Ovary (tissue), 9 donors: ENCODE data around the gene LPIN1. TPM values are rescaled to one million over a fixed set of nuclear protein-coding genes. Genes with fewer than 3 reads are reported as not detected.
"Not testable (repeated sequence)": the region's sequence is repeated elsewhere in the genome, so short reads cannot be mapped to it uniquely, and the experiment has no call there.

ENCODE experiments used
- DNase-seq, 5 donors: peaks; one replicate each; pipeline ENCODE4 v3.0.0-alpha.2; 2019 to 2020
- H3K27ac ChIP-seq, 2 donors: fragments of 200-600 bp; one replicate each; pipeline versions ENCODE4 v1.5.1 to v1.8.0; 2019 to 2022
- H3K27me3 ChIP-seq: fragments of 200-600 bp; one replicate; pipeline ENCODE4 v1.8.0; 2022
- H3K36me3 ChIP-seq: fragments of 200-600 bp; sonication (generic); one replicate; pipeline ENCODE4 v1.5.1; 2019
- H3K4me1 ChIP-seq: one replicate; pipeline ENCODE4 v1.8.1; 2013; ENCODE audit warnings: mild to moderate bottlenecking, moderate library complexity; ENCODE audit not compliant: insufficient read depth
- H3K4me3 ChIP-seq: fragments of 200-600 bp; sonication (generic); one replicate; pipeline ENCODE4 v1.5.1; 2017
- H3K9me3 ChIP-seq, 2 donors: fragments of 200-600 bp in 1 of 2; sonication (generic) in 1 of 2; one replicate each; pipeline versions ENCODE4 v1.5.1 to v1.8.1; 2013 to 2019; ENCODE audit warnings: mild to moderate bottlenecking in 1 of 2, moderate library complexity in 1 of 2
- EP300 ChIP-seq: sonication (generic); formaldehyde crosslinking; IDR thresholded peaks from one replicate; pipeline ENCODE4 v1.6.1; 2017; ENCODE audit warnings: antibody characterized with exemption
- POLR2A ChIP-seq: fragments of 450-650 bp; IDR thresholded peaks from one replicate; pipeline ENCODE4 v1.6.1; 2017; ENCODE audit warnings: antibody characterized with exemption, mild to moderate bottlenecking, moderate library complexity
- WGBS, 3 donors: extraction: QIAGEN DNeasy Blood & Tissue Kit in 1 of 3; methylation state at CpG; one replicate each; pipeline versions ENCODE4 v1.1.5 to v1.1.7; 2013 to 2017; 5-methylcytosine and 5-hydroxymethylcytosine counted together
- intact Hi-C, 4 donors: fragments of 100-400 bp; cut with DNase I; formaldehyde crosslinking; loops; one replicate each; pipeline versions ENCODE4 v1.11.0 to v1.15.1; 2022 to 2023
- polyA plus RNA-seq, 2 donors: library from polyadenylated mRNA; stranded (reverse); fragments of 200-250 nt in 1 of 2; fragments of 350-450 nt in 1 of 2; fragmentation: Illumina TruSeq in 1 of 2; extraction: RNeasy Lipid Tissue Mini Kit (QIAGEN cat#74804) in 1 of 2; gene quantifications; one replicate each; pipeline ENCODE4 v1.2.3, GENCODE V29; 2013 to 2014
- total RNA-seq, 7 donors: library from RNA; depleted of rRNA in 2 of 7; stranded (reverse); fragments of >200 nt in 2 of 7; fragmentation: NEBNext Ultra II Directional in 3 of 7; extraction: Animal tissue kit (Norgen Biotek cat#: 25700) in 3 of 7; gene quantifications; one replicate each; pipeline versions ENCODE4 v1.1.0 to v1.2.4, GENCODE V29; 2016 to 2023
- TF ChIP-seq, protein P1 (sequence below), 3 donors: fragments of 450-650 bp in 2 of 3; fragments of 200-600 bp in 1 of 3; IDR thresholded peaks; one replicate each; pipeline versions ENCODE4 v1.5.1 to v1.8.0; 2016 to 2022; ENCODE audit warnings: antibody characterized with exemption in 3 of 3, mild to moderate bottlenecking in 1 of 3
- donor health status: DM: no; HTN: no; CAD: no; lungs with moderate emphysema.
- donor health status: DM: no; HTN: no; CAD: no.
- donor health status: Bipolar disorder and iron deficiency.
- donor health status: DM: yes; HTN: yes; CAD: no.
- donor health status: DM: no; HTN: no; CAD: no.
- donor health status: DM: yes; HTN: yes; CAD: no.

Gene LPIN1
- total and polyA plus RNA-seq, 9 donors, result 19.9 to 144 (median 50.8) TPM

DNA sequence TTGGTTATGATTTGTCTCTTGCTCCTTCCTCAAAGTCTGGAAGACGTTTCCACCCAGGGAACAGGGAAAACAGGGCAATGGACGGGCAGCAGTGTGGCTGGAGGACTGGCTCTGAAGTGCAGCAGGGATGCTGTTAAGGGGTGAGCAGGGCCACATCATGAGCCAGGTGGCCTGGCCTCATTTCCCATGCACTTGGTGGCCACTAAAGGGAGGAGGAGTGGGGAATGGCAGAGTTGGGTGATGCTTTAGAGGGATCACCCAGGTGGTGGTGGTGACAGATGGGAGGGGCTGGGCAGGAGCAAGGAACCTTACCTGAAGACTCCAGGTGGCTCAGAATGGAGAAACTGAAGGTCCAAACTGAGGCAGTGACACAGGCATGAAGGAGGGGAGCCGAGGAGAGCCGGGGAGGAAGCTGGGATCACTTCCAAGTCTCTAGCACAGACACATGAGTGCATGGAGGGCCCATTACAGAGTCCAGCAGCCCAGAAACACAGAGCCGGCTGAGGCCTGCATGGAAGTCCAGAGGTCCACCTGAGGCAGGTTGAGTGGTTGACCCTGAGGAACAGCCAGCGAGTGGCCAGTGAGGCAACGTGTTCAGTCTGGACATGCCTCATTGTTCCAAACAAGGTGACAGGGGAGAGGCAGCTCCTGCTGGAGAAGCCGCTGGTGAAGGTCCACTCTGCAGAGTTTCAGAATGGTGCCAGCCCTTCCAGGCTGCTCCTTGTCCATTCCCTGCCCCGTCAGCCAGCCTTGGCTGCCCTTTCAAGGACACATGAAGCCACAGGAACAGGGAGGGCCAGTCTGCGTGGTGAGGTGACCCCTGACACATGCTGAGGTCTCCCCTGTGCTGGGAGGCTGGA, 91.7 kb downstream of the LPIN1 start:
- no peaks in the 10 kb centered on the region for H3K9me3 ChIP-seq
- no peaks in the 10 kb centered on the region for H3K36me3 ChIP-seq
- no peak overlapping the region for H3K27ac ChIP-seq
- H3K4me3 ChIP-seq, result no peak overlapping the region
- intact Hi-C loops, result no loop called here
- no peaks in the 10 kb centered on the region for H3K4me1 ChIP-seq
- no peaks in the 10 kb centered on the region for H3K27me3 ChIP-seq
- TF ChIP-seq EP300, result no peak
- TF ChIP-seq, protein P1, sequence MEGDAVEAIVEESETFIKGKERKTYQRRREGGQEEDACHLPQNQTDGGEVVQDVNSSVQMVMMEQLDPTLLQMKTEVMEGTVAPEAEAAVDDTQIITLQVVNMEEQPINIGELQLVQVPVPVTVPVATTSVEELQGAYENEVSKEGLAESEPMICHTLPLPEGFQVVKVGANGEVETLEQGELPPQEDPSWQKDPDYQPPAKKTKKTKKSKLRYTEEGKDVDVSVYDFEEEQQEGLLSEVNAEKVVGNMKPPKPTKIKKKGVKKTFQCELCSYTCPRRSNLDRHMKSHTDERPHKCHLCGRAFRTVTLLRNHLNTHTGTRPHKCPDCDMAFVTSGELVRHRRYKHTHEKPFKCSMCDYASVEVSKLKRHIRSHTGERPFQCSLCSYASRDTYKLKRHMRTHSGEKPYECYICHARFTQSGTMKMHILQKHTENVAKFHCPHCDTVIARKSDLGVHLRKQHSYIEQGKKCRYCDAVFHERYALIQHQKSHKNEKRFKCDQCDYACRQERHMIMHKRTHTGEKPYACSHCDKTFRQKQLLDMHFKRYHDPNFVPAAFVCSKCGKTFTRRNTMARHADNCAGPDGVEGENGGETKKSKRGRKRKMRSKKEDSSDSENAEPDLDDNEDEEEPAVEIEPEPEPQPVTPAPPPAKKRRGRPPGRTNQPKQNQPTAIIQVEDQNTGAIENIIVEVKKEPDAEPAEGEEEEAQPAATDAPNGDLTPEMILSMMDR (IDR thresholded peaks at IDR 0.05), result no peak
- TF ChIP-seq POLR2A, result no peak
- WGBS, 3 donors, result 73 to 80% (median 77%) methylated on average over 10 of the region's 10 CpGs
- no peak for DNase-seq

DNA sequence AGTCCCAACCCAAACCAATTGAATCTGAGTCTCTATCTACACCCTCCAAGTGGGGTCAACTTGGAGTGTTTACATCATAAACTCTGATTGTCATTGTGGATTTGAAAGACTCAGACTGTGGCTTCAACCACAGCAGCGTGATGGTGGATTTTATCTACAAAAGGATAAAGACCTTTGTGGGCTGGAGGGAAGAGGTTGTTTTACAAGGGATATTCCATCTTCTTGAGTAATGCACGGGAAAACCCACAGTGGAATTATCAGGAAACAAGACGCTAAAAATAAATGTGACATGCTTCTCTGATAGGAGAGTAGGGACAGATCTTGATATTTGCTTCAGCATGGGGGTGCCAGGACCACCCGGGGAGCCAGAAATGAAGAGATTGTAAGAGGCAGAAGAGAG, 93.5 kb downstream of the LPIN1 start:
- 60 to 73% (median 72%) methylated on average over 4 of the region's 4 CpGs for WGBS, 3 donors
- no peak overlapping the region for H3K27ac ChIP-seq
- DNase-seq, result no peak

DNA sequence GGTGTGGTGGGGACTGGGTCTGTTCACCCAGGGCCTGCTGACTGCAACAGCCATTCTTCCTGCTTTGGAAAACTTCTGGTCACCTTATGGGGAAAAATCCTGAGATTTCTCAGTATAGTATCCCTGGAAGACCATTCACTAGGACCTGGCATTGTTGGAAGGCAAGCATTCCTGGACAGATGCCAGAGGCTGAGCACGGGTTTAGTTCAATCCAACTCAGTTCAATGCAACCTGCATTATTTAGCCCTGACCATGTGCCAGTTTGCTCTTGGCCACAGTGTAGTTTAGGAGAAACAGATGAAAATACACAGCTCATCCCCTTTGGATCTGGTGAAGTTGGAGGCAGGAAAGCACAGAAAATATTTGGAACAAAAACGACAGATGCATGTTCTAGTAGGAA, 95.9 kb downstream of the LPIN1 start:
- TF ChIP-seq POLR2A, result no peak
- TF ChIP-seq EP300, result no peak
- TF ChIP-seq, protein P1 (IDR thresholded peaks at IDR 0.05), result no peak
- H3K36me3 ChIP-seq, result no peaks in the 10 kb centered on the region
- no peaks in the 10 kb centered on the region for H3K9me3 ChIP-seq
- intact Hi-C loops, result no loop called here
- H3K4me1 ChIP-seq, result no peaks in the 10 kb centered on the region
- WGBS, 3 donors, result 11 to 18% (median 13%) methylated on average over 2 of the region's 2 CpGs
- DNase-seq, result no peak
- H3K27me3 ChIP-seq, result no peaks in the 10 kb centered on the region
- no peak overlapping the region for H3K27ac ChIP-seq
- H3K4me3 ChIP-seq, result no peak overlapping the region

More for the DNA sequence above, 93.5 kb downstream of the LPIN1 start:
- Histone ChIP-seq H3K27me3 (no peaks in the 10 kb centered on the region), H3K4me3 (no peak overlapping the region), H3K9me3 (no peaks in the 10 kb centered on the region), H3K36me3 (no peaks in the 10 kb centered on the region), H3K4me1 (no peaks in the 10 kb centered on the region)
- intact Hi-C loops, result no loop called here
- TF ChIP-seq EP300, result no peak
- TF ChIP-seq, protein P1 (IDR thresholded peaks at IDR 0.05), result no peak
- TF ChIP-seq POLR2A, result no peak

DNA sequence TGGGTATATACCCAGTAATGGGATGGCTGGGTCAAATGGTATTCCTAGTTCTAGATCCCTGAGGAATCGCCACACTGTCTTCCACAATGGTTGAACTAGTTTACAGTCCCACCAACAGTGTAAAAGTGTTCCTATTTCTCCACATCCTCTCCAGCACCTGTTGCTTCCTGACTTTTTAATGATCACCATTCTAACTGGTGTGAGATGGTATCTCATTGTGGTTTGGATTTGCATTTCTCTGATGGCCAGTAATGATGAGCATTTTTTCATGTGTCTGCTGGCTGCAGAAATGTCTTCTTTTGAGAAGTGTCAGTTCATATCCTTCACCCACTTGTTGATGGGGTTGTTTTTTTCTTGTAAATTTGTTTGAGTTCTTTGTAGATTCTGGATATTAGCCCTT, 98.4 kb downstream of the LPIN1 start:
- H3K36me3 ChIP-seq, H3K9me3 ChIP-seq, H3K27ac ChIP-seq, H3K4me1 ChIP-seq, H3K27me3 ChIP-seq, DNase-seq, H3K4me3 ChIP-seq, intact Hi-C loops: not testable (repeated sequence)
- 20 to 100% (median 90%) methylated on average over 1 of the region's 1 CpG for WGBS, 3 donors

DNA sequence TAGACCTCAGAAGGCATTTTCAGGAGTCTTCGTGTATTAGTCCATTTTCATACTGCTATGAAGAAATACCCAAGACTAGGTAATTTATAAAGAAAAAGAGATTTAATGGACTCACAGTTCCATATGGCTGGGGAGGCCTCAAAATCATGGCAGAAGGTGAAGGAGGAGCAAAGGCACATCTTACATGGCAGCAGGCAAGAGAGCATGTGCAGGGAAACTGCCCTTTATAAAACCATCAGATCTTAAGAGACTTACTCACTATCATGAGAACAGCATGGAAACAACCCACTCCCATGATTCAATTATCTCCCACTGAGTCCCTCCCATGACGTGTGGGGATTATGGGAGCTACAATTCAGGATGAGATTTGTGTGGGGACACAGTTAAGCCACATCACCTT, 101.5 kb downstream of the LPIN1 start:
- H3K27ac ChIP-seq, H3K9me3 ChIP-seq, intact Hi-C loops, H3K4me1 ChIP-seq, DNase-seq, H3K36me3 ChIP-seq, H3K27me3 ChIP-seq, H3K4me3 ChIP-seq: not testable (repeated sequence)
- WGBS, 3 donors, result 73 to 91% (median 89%) methylated on average over 2 of the region's 2 CpGs
